NB4 (cell line): ENCODE results near the gene TEN1.

ENCODE experiments used
- CTCF ChIP-seq: IDR thresholded peaks from one replicate; pipeline ENCODE4 v1.5.1; 2012; ENCODE audit warnings: low read depth, low read length
- MAX ChIP-seq: IDR thresholded peaks from 2 replicates; pipeline ENCODE4 v1.6.1; 2011; ENCODE audit warnings: low read depth, low read length
- MYC ChIP-seq: IDR thresholded peaks from 2 replicates; pipeline ENCODE4 v1.6.1; 2011; ENCODE audit warnings: low read depth, low read length
- POLR2A ChIP-seq: IDR thresholded peaks from 2 replicates; pipeline ENCODE4 v1.6.1; 2011; ENCODE audit warnings: mild to moderate bottlenecking; ENCODE audit not compliant: insufficient read length; ENCODE audit errors: extremely low read depth

GRCh38 chr17:75970011-75970523 is 9.0 kb upstream of the TEN1 start:
- TF ChIP-seq CTCF: no peak
- TF ChIP-seq MYC: no peak
- no peak for TF ChIP-seq POLR2A
- no peak for TF ChIP-seq MAX
